GM10266 (cell line): ENCODE data around the gene BMF.

ENCODE experiments used
- DNase-seq: peaks from one replicate; pipeline ENCODE4 v3.0.0; 2012; ENCODE audit errors: extremely low spot score
- TF ChIP-seq, protein P1 (sequence below): IDR thresholded peaks from 2 replicates; pipeline ENCODE4 v1.5.1; 2012; ENCODE audit warnings: mild to moderate bottlenecking, low read depth; ENCODE audit not compliant: control insufficient read depth, insufficient read depth; ENCODE audit errors: missing control alignments

Gene BMF

GRCh38 chr15:40097096-40097967 is 11.3 kb downstream of the BMF start:
- DNase-seq: no peak
- TF ChIP-seq, protein P1, sequence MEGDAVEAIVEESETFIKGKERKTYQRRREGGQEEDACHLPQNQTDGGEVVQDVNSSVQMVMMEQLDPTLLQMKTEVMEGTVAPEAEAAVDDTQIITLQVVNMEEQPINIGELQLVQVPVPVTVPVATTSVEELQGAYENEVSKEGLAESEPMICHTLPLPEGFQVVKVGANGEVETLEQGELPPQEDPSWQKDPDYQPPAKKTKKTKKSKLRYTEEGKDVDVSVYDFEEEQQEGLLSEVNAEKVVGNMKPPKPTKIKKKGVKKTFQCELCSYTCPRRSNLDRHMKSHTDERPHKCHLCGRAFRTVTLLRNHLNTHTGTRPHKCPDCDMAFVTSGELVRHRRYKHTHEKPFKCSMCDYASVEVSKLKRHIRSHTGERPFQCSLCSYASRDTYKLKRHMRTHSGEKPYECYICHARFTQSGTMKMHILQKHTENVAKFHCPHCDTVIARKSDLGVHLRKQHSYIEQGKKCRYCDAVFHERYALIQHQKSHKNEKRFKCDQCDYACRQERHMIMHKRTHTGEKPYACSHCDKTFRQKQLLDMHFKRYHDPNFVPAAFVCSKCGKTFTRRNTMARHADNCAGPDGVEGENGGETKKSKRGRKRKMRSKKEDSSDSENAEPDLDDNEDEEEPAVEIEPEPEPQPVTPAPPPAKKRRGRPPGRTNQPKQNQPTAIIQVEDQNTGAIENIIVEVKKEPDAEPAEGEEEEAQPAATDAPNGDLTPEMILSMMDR: no peak

DNA sequence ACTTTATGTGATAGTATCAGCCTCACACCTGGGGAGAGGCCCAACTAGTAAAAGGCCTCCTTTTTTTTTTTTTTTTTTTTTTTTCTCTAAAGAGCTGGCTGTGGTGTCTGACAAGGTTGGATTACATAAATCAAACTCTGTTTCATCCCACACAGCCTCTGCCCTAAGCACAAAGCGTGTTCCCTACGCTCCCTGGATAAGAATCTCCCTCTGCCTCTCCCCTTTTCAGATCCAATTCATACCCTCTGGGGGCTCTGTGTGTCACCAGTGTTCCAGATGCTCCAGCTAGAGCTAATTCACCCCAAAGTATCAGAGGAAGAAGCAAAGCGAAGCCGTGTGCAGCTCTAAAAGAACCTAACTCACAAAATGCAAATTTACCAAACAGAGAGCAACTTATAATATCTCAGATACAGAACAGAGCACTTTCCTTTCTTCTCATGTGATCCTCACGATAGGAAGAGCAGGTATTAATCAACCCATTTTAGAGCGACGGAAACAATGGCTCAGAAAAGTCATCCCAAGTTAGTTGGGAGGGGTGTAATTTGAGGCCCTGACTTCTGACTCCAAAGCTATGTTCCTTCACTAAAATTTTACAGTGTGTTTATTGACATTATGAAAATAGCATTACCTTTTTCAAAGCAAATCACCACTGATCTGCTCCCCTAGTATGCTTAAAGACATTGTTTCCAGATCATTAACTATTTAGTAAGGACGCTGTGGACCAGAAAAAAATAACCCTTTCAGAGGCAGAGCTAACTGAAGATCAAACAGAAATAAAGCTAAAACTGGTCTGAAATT is 12.4 kb downstream of the BMF start:
- TF ChIP-seq, protein P1: no peak
- no peak for DNase-seq

DNA sequence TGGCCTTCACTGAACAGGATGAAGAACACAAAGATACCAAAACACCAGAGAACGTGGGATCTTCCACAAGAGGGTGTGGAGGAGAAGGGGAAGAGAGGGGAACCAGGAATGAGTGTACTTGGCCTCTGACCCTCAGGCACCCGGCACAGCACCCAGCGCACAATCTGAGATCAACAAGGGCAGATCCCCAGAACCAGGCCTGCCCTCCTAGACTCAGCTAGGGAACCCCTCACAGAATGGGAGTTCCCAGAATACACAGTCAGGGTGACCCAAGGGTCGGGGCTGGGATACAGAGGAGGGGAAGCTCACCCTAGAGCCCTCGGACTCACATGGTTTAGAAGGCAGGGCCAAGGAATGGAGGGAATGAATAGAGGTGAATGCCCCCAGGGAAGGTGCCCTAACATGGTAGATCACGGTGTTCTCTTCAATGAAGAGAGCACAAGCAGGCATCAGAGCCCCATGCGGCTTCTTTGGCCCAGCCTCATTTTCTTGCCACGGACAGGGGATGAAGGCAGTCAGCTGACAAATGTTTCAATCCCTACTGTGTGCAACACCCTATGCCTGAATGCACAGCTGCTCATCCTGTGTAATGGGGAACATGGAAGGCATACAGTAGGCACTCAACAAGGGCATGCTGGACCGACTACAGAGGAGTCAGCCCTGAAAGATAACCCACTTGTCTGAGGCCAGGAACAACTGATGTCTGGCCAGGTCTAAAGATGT is 13.1 kb downstream of the BMF start:
- TF ChIP-seq, protein P1: no peak

GRCh38 chr15:40094156-40094555 is 14.5 kb downstream of the BMF start:
- DNase-seq: no peak
- TF ChIP-seq, protein P1: no peak

More for the DNA sequence above, 13.1 kb downstream of the BMF start:
- no peak for DNase-seq

DNA sequence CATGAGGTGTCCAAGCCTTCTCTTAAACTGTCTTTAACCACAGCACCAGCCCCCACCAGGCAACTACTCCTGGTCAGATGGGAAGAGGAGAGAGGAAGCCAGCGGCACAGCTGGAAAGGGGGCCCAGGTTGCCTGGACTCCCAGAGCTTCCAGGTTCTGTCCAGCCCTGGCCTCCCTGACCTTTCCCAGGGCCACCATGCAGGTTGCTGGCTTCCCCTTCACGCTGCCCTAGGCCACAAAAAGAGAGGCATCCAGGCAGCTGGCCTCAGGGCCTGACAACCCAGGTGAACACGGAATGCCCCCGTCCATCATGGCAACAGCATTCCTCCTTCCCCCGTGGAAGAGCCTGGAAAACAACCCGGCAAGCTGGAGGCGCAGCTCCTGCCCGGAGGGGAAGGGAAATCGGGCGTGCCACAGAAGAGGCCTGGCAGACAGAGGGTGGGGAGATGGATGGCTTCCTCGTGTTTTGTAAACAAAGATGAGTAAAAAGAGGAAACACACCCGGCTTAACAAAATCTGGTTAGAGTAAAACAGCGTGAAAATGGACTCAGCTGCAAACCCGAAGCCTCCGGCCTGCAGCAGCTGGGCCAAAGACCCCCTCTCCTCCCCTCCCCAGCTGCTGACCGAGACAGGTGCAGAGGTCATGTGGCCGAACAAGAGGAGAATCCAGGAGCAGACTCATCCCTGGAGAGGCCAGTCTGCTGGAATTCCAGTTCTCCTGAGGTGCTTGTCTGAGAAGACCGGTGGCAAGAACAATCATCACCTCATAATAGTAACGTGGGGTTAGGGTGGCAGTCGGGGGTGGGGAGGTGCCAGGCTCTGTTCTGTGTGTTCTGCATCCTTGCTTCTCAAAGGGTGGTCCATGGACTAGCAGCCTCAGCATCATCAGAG is 15.5 kb downstream of the BMF start:
- no peak for DNase-seq
- TF ChIP-seq, protein P1: no peak

DNA sequence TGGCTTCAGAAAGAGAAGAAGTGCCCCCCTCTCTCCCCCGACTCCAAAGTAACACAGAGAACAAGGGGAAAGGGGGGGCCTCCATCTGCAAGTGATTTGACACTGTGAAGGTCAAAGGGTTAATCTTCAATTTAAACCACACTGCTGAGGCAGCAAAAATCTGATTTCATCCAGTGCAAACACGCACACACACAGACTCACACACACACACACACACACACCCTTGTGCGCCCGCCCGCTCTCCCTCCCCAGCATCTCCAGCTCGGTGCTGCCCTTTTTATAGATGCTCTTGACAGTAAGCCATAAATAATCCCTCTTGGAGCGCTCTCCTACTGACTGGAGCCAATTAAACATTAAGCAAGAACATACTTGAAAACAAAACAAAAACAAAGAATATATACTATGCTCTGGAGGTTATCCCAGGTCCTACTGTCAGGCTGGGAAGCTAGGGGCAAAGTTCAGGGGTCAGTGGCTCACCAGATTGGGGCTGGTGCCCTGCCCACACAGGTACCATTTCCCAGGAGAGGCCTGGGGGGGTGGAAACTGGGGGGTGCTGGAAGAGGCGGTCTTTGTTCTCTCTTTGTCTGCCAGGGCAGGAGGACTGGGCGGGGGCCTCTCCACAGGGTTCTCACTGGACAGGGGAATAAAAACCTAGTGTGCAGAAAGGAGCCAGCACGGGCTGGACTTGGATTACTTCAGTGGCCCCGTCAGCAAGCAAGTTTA is 16.3 kb downstream of the BMF start:
- TF ChIP-seq, protein P1: no peak
- no peak for DNase-seq
